GM18526 (cell line): ENCODE data around the gene ARID5A.

Experiments
- POLR2A ChIP-seq: IDR thresholded peaks from 3 replicates; pipeline ENCODE4 v1.6.1; 2011; ENCODE audit not compliant: insufficient read length; ENCODE audit errors: extremely low read depth

The ARID5A gene

GRCh38 chr2:96580771-96581170 lies 44.2 kb downstream of the ARID5A start:
- no peak for TF ChIP-seq POLR2A

GRCh38 chr2:96584017-96584416 lies 47.5 kb downstream of the ARID5A start:
- TF ChIP-seq POLR2A = no peak

- no peak for TF ChIP-seq POLR2A
Measured at GRCh38 chr2:96587843-96588242, 51.3 kb downstream of the ARID5A start.

- TF ChIP-seq POLR2A = no peak
Measured at GRCh38 chr2:96591054-96591453, 54.5 kb downstream of the ARID5A start.

- no peak for TF ChIP-seq POLR2A
Measured at GRCh38 chr2:96591494-96591893, 54.9 kb downstream of the ARID5A start.

GRCh38 chr2:96594282-96594681 lies 57.7 kb downstream of the ARID5A start:
- no peak for TF ChIP-seq POLR2A

GRCh38 chr2:96594691-96595152 lies 58.2 kb downstream of the ARID5A start:
- no peak for TF ChIP-seq POLR2A

- no peak for TF ChIP-seq POLR2A
Measured at GRCh38 chr2:96596596-96596995, 60.0 kb downstream of the ARID5A start.

- no peak for TF ChIP-seq POLR2A
Measured at GRCh38 chr2:96599941-96600340, 63.4 kb downstream of the ARID5A start.

- no peak for TF ChIP-seq POLR2A
Measured at GRCh38 chr2:96601382-96602292, 65.1 kb downstream of the ARID5A start.
